ENCODE results near the gene SARM1.

DNA sequence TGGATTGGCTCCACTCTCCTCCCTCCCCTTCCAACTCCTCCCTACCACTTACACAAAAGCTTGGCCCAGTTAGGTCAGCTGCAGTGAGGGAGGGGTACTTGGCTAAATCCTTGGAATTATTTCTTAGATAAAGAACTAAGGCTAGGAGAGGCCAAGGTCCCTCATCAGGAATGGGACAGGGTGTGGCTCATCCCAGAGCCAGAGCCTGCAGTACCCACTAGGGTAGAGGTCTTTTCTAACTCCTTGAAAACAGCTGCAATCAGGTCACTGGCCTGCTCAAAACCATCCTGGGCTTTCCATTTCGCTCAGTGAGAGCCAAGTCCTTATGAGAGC, 36.4 kb downstream of the SARM1 start:
- TF ChIP-seq, protein P1, sequence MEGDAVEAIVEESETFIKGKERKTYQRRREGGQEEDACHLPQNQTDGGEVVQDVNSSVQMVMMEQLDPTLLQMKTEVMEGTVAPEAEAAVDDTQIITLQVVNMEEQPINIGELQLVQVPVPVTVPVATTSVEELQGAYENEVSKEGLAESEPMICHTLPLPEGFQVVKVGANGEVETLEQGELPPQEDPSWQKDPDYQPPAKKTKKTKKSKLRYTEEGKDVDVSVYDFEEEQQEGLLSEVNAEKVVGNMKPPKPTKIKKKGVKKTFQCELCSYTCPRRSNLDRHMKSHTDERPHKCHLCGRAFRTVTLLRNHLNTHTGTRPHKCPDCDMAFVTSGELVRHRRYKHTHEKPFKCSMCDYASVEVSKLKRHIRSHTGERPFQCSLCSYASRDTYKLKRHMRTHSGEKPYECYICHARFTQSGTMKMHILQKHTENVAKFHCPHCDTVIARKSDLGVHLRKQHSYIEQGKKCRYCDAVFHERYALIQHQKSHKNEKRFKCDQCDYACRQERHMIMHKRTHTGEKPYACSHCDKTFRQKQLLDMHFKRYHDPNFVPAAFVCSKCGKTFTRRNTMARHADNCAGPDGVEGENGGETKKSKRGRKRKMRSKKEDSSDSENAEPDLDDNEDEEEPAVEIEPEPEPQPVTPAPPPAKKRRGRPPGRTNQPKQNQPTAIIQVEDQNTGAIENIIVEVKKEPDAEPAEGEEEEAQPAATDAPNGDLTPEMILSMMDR (conservative IDR thresholded peaks at IDR 0.05 in 1 of 2, IDR thresholded peaks at IDR 0.05 in 1 of 2; ENCODE audit: extremely low read depth in 1 of 2, insufficient read depth in 1 of 2, low read depth in 1 of 2, low read length in 2 of 2): no peak
- no peak for TF ChIP-seq EZH2 (IDR thresholded peaks at IDR 0.05; ENCODE audit: borderline replicate concordance, low read length)

Data from mammary epithelial cell (primary cell).